ENCODE measurements around the gene PLAC9. TPM values are rescaled to one million over a fixed set of nuclear protein-coding genes. Genes with fewer than 3 reads are reported as not detected.
A peak's percentile ranks its signal among the peaks of the same experiment; 100 is the strongest.
"Not testable (repeated sequence)": the region's sequence is repeated elsewhere in the genome, so short reads cannot be mapped to it uniquely, and the experiment has no call there.

Gene PLAC9
- total and polyA plus RNA-seq, 5 experiments from 2014 or later, result 0.32 TPM; not detected in 4

- Mint-ChIP-seq H3K27me3 (peaks cover 2 to 23% (median 7%) of the 10 kb centered on the region in 5 donors), H3K9me3 (no peaks in the 10 kb centered on the region), H3K4me1 (no peaks in the 10 kb centered on the region), H3K36me3 (no peaks in the 10 kb centered on the region), H3K27ac (peak overlapping the region in 1 of 10 donors; percentile 53), H3K4me3 (no peak overlapping the region)
- ATAC-seq (no peak), DNase-seq (no peak)
- POLR2A ChIA-PET, result no interaction called here
These were observed 10.3 kb upstream of the PLAC9 start for GRCh38 chr10:80122110-80122710.

DNA sequence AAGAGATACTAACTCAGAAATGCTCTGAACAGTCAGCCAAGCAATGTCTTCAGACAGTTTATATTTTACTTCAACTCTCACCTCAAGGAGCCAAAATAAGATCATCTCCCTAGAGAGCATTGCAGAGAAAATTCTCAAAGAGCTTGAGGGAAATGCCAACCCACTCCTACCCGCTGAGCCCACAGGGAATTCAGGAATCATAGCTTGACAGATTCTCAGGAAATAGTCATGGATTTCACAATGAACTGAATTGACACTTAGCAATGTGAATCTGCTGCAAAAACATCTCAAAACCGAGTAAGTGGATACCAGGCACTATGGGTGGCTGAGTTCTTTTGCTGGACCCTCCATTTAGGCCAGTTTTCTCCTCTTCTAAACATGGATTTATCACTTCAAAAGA lies 9.8 kb upstream of the PLAC9 start:
- POLR2A ChIA-PET, result no interaction called here
- peaks cover 2 to 23% (median 7%) of the 10 kb centered on the region in 5 donors for H3K27me3 Mint-ChIP-seq
- peak overlapping the region in 2 of 10 donors; percentile 36 to 53 for H3K27ac Mint-ChIP-seq
- ATAC-seq, result no peak
- no peak overlapping the region for H3K4me3 Mint-ChIP-seq
- no peaks in the 10 kb centered on the region for H3K9me3 Mint-ChIP-seq
- no peaks in the 10 kb centered on the region for H3K4me1 Mint-ChIP-seq
- no peaks in the 10 kb centered on the region for H3K36me3 Mint-ChIP-seq
- DNase-seq, result no peak

DNA sequence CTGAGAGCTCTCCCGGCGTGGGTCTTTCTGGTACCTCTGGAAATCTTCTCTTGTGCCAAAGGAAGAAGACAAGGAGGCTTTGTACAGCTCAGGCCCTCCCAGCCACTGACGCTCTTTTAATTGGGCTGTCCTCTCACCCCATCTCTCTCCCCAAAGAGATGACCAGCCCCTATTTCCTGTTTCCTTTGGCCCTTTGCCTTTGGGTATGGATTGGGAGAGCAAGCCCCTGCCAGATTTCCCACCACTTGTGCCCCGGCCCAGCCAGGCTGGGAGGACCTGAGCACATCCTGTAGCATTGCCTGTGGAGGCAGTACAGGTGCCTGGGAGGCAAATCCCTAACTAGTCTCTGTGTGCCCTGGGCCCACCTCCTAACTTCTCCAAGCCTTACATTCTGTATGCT lies 5.7 kb upstream of the PLAC9 start:
- H3K36me3 Mint-ChIP-seq, result no peaks in the 10 kb centered on the region
- peak overlapping the region in 1 of 10 donors; percentile 52 for H3K27ac Mint-ChIP-seq
- H3K4me1 Mint-ChIP-seq, result peaks cover 0 to 2% (median under 1%) of the 10 kb centered on the region in 4 donors
- H3K27me3 Mint-ChIP-seq, result peaks cover 11 to 16% (median 14%) of the 10 kb centered on the region in 5 donors
- POLR2A ChIA-PET, result no interaction called here
- H3K4me3 Mint-ChIP-seq, result no peak overlapping the region
- ATAC-seq, result no peak
- no peak for DNase-seq
- no peaks in the 10 kb centered on the region for H3K9me3 Mint-ChIP-seq

DNA sequence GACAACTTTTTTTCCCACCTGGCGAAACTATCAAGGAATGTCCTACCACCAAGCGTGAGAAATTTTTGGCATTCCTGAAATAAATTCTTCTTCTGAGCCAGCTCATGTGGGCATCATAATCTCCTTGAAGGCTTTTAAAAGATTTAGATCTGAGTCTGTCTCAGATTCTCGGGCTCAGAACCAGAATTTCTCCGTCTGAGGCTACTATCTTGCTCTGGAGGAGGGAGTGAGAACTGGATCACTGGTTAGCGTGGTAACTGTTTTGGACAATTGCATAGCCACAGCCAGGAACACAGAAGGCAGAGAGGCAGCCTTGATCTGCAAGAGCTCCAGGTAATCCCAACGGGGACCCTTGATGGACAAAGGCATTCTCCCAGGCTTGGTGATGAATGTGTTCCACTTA lies 1.0 kb upstream of the PLAC9 start:
- DNase-seq, result no peak

GRCh38 chr10:80133206-80133605 lies 676 bp downstream of the PLAC9 start:
- no peak for DNase-seq
- Mint-ChIP-seq H3K4me1 (peaks cover 3 to 9% (median 8%) of the 10 kb centered on the region in 4 donors), H3K27ac (peak overlapping the region in 1 of 10 donors; percentile 21), H3K4me3 (peak overlapping the region in 4 of 10 donors; percentile 19 to 77 (median 47)), H3K9me3 (no peaks in the 10 kb centered on the region), H3K27me3 (peaks cover 18 to 42% (median 31%) of the 10 kb centered on the region in 5 donors), H3K36me3 (no peaks in the 10 kb centered on the region)
- ATAC-seq, result no peak
- POLR2A ChIA-PET, result no interaction called here

More for the DNA sequence above, 1.0 kb upstream of the PLAC9 start:
- no peaks in the 10 kb centered on the region for H3K36me3 Mint-ChIP-seq
- no peaks in the 10 kb centered on the region for H3K9me3 Mint-ChIP-seq
- POLR2A ChIA-PET, result interaction anchor here (1.0 kb wide), 1 partner anchor 12 kb away, joined by 4 read pairs; no protein-coding TSS in a partner anchor
- H3K4me1 Mint-ChIP-seq, result peaks cover 3 to 9% (median 8%) of the 10 kb centered on the region in 4 donors
- no peak overlapping the region for H3K27ac Mint-ChIP-seq
- ATAC-seq, result no peak
- peaks cover 15 to 42% (median 29%) of the 10 kb centered on the region in 5 donors for H3K27me3 Mint-ChIP-seq
- H3K4me3 Mint-ChIP-seq, result no peak overlapping the region

DNA sequence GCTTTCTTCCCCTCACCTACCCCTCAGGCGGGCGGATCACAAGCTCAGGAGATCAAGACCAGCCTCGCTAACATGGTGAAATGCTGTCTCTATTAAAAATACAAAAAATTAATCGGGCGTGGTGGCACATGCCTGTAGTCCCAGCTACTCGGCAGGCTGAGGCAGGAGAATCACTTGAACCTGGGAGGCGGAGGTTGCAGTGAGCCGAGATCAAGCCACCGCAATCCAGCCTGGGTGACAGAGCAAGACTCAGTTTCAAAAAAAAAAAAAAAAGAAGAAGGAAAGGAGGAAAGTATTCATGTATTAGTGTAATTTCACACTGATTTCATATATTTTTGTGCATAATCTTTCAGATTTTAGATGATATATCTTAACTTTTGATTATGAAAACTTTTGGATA lies 1.2 kb downstream of the PLAC9 start:
- POLR2A ChIA-PET, H3K4me3 Mint-ChIP-seq, H3K27ac Mint-ChIP-seq, H3K36me3 Mint-ChIP-seq, ATAC-seq, DNase-seq, H3K9me3 Mint-ChIP-seq, H3K4me1 Mint-ChIP-seq: not testable (repeated sequence)
- peaks cover 18 to 42% (median 32%) of the 10 kb centered on the region in 5 donors for H3K27me3 Mint-ChIP-seq

DNA sequence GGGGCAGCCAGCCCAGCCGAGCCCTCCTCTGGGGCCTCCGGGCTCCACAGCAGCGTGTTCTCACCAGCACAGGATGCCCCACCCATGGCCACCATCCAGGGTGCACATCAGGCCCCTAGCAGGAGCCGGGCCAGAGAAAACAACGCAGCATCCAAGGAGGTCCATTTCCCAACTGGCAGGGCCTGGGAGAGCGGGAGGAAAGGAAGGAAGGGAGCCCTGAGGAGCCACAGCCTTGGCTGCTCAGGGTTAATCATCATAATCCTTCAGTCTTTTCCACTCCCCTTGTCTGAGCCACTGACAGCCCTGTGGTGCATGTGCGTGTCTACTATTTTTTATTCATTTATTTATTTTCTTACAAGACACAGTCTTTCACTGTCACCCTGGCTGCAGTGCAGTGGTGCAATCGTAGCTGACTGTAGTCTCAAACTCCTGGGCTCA lies 3.6 kb downstream of the PLAC9 start:
- Mint-ChIP-seq H3K4me3 (no peak overlapping the region), H3K27me3 (peaks cover 14 to 51% (median 36%) of the 10 kb centered on the region in 5 donors), H3K27ac (no peak overlapping the region), H3K9me3 (no peaks in the 10 kb centered on the region), H3K36me3 (no peaks in the 10 kb centered on the region), H3K4me1 (peaks cover 5 to 9% (median 8%) of the 10 kb centered on the region in 4 donors)
- ATAC-seq (no peak), DNase-seq (no peak)
- POLR2A ChIA-PET, result no interaction called here

DNA sequence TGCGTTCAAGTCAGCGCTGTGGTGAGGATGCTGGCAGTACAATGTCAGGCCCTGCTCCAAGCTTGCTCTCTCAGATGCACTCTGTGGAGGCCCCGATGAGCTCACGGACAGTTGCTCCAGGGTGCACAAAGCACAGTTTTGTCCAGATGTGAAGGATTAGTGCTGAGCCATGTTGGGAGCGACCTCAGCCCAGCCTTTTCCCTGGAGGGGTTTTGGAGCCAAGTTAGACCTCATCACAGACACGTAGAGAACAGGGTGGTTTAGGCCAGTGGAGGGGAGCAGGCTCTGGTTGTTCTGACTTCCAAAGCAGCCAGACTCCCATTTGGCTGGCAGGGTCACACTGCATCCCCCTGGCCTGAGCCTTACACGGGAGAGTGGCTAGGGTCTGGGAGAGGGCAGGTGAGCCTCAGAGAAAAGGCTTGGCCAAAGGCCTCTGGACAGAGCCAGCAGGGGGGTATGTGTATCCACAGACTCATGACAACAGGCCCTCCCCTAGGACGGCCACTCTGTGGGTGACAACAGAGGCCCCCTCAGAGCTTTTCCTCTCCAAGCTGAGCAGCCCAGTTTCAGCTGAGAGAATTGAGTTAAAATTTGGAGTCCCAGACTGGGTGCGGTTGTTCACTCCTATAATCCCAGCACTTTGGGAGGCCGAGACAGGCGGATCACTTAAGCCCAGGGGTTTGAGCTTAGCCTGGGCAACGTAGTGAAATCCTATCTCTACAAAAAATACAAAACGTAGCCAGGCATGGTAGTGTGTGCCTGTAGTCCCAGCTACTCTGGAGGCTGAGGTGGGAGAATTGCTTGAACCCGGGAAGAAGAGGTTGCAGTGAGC lies 4.7 kb downstream of the PLAC9 start:
- no peak for ATAC-seq
- peaks cover 7 to 42% (median 26%) of the 10 kb centered on the region in 5 donors for H3K27me3 Mint-ChIP-seq
- H3K4me1 Mint-ChIP-seq, result peaks cover 4 to 9% (median 5%) of the 10 kb centered on the region in 4 donors
- H3K4me3 Mint-ChIP-seq, result no peak overlapping the region
- POLR2A ChIA-PET, result no interaction called here
- H3K27ac Mint-ChIP-seq, result peak overlapping the region in 1 of 10 donors; percentile 48
- DNase-seq, result no peak
- no peaks in the 10 kb centered on the region for H3K9me3 Mint-ChIP-seq
- H3K36me3 Mint-ChIP-seq, result no peaks in the 10 kb centered on the region

DNA sequence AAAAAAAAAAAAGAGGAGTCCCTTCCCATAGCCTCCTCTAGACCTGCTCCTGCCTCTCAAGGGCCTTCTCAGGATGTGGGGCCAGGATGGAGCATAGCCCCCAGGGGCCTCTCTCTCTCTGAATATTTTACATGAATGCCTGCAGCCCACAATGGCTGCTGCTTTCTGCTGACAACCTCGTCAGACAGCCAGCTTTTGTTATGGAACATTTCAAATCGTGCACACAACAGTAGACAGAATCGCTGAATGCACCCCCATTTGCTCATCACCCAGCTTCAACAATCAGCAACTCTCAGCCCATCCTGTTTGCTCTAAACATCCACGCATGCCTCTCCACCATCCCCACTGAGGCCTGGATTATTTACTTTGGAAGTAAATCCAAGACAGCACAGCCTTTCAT lies 5.4 kb downstream of the PLAC9 start:
- H3K27ac Mint-ChIP-seq, result peak overlapping the region in 1 of 10 donors; percentile 17
- DNase-seq (no peak), ATAC-seq (no peak)
- POLR2A ChIA-PET, result no interaction called here
- H3K36me3 Mint-ChIP-seq, result no peaks in the 10 kb centered on the region
- H3K27me3 Mint-ChIP-seq, result peaks cover 5 to 37% (median 23%) of the 10 kb centered on the region in 5 donors
- H3K9me3 Mint-ChIP-seq, result no peaks in the 10 kb centered on the region
- peaks cover 1 to 5% (median 2%) of the 10 kb centered on the region in 4 donors for H3K4me1 Mint-ChIP-seq
- no peak overlapping the region for H3K4me3 Mint-ChIP-seq

DNA sequence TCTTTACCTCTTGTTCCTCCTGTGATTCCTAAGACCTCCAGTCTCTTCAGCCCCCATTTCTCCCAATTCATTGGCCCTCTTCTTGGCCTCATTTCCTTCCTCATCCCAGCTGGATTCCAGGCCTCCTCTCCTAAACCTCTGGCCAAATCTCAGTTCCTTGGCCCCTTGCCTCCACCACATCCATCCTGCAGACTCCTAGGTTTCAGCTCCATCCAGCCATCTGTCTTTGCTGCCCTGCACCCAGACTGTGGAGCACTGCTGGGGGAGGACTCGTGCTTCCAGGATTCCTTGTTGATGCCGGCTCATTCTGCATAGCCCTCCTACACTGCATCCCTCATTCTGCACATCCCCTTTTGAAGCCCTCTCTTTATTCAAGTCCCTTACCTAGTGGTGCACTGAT lies 6.7 kb downstream of the PLAC9 start:
- H3K4me1 Mint-ChIP-seq, result peaks cover 5 to 7% (median 6%) of the 10 kb centered on the region in 4 donors
- POLR2A ChIA-PET, result no interaction called here
- ATAC-seq (no peak), DNase-seq (no peak)
- H3K36me3 Mint-ChIP-seq, result no peaks in the 10 kb centered on the region
- H3K27me3 Mint-ChIP-seq, result peaks cover 0 to 28% (median 14%) of the 10 kb centered on the region in 5 donors
- H3K4me3 Mint-ChIP-seq, result no peak overlapping the region
- H3K9me3 Mint-ChIP-seq, result no peaks in the 10 kb centered on the region
- peak overlapping the region in 2 of 10 donors; percentile 14 to 58 for H3K27ac Mint-ChIP-seq

GRCh38 chr10:80140251-80140650 lies 7.7 kb downstream of the PLAC9 start:
- Mint-ChIP-seq H3K27ac (peak overlapping the region in 2 of 10 donors; percentile 75 to 78), H3K27me3 (peaks cover 0 to 19% (median 9%) of the 10 kb centered on the region in 5 donors), H3K4me1 (peaks cover 13 to 16% (median 14%) of the 10 kb centered on the region in 4 donors), H3K36me3 (no peaks in the 10 kb centered on the region), H3K9me3 (no peaks in the 10 kb centered on the region), H3K4me3 (peak overlapping the region in 1 of 10 donors; percentile 62)
- POLR2A ChIA-PET, result no interaction called here
- ATAC-seq (no peak), DNase-seq (no peak)

GRCh38 chr10:80141696-80142460 lies 9.3 kb downstream of the PLAC9 start:
- H3K36me3 Mint-ChIP-seq, result no peaks in the 10 kb centered on the region
- peaks cover 13 to 24% (median 20%) of the 10 kb centered on the region in 4 donors for H3K4me1 Mint-ChIP-seq
- peak overlapping the region in 1 of 10 donors; percentile 48 for H3K4me3 Mint-ChIP-seq
- peak overlapping the region in 2 of 10 donors; percentile 18 to 75 for H3K27ac Mint-ChIP-seq
- DNase-seq (no peak), ATAC-seq (no peak)
- no peaks in the 10 kb centered on the region for H3K9me3 Mint-ChIP-seq
- POLR2A ChIA-PET, result interaction anchor here (0.5 kb wide), 1 partner anchor 266 kb away, joined by 4 read pairs; the partner anchor contains the start of gene PRXL2A
- H3K27me3 Mint-ChIP-seq, result peaks cover 0 to 19% (median 9%) of the 10 kb centered on the region in 5 donors
